Measurements from ENCODE around the gene PCDH9.

Gene PCDH9

GRCh38 chr13:66430728-66431127, 799.4 kb downstream of the PCDH9 start:
- Histone ChIP-seq H3K4me2 (ENCODE audit: low read length) (no peak overlapping the region), H4K20me1 (ENCODE audit: insufficient read depth, low read length) (no peaks in the 10 kb centered on the region), H3K79me2 (ENCODE audit: insufficient read depth, low read length) (no peaks in the 10 kb centered on the region), H3K9ac (ENCODE audit: low read length) (no peak overlapping the region), H3K27me3 (ENCODE audit: insufficient read depth, low read length) (no peaks in the 10 kb centered on the region), H3K9me3 (ENCODE audit: low read length) (no peaks in the 10 kb centered on the region), H3K27ac (ENCODE audit: low read depth, low read length, poor library complexity, severe bottlenecking) (no peak overlapping the region), H3F3A (ENCODE audit: insufficient read depth, low read length) (no peaks in the 10 kb centered on the region), H2AFZ (ENCODE audit: low read length) (no peak overlapping the region), H3K9me2 (ENCODE audit: low read depth, low read length) (no peaks in the 10 kb centered on the region), H3K36me3 (ENCODE audit: insufficient read depth, low read length) (no peaks in the 10 kb centered on the region), H3K4me1 (ENCODE audit: insufficient read depth, low read length, severe bottlenecking) (peaks cover 12% of the 10 kb centered on the region), H3K4me3 (ENCODE audit: low read depth, low read length, poor library complexity, severe bottlenecking) (no peak overlapping the region)
- TF ChIP-seq EZH2 (IDR thresholded peaks at IDR 0.05; ENCODE audit: borderline replicate concordance, low read length) (no peak), CTCF (IDR thresholded peaks at IDR 0.05; ENCODE audit: low read length) (no peak)

GRCh38 chr13:66430269-66430668, 799.9 kb downstream of the PCDH9 start:
- Histone ChIP-seq H3K79me2 (ENCODE audit: insufficient read depth, low read length) (no peaks in the 10 kb centered on the region), H3K9ac (ENCODE audit: low read length) (no peak overlapping the region), H3K4me3 (ENCODE audit: low read depth, low read length, poor library complexity, severe bottlenecking) (no peak overlapping the region), H3K4me1 (ENCODE audit: insufficient read depth, low read length, severe bottlenecking) (peaks cover 16% of the 10 kb centered on the region), H3K36me3 (ENCODE audit: insufficient read depth, low read length) (no peaks in the 10 kb centered on the region), H3K9me3 (ENCODE audit: low read length) (no peaks in the 10 kb centered on the region), H3K4me2 (ENCODE audit: low read length) (no peak overlapping the region), H3K9me2 (ENCODE audit: low read depth, low read length) (no peaks in the 10 kb centered on the region), H4K20me1 (ENCODE audit: insufficient read depth, low read length) (no peaks in the 10 kb centered on the region), H3K27ac (ENCODE audit: low read depth, low read length, poor library complexity, severe bottlenecking) (no peak overlapping the region), H3K27me3 (ENCODE audit: insufficient read depth, low read length) (no peaks in the 10 kb centered on the region), H3F3A (ENCODE audit: insufficient read depth, low read length) (no peaks in the 10 kb centered on the region), H2AFZ (ENCODE audit: low read length) (peak overlapping the region; percentile 51; the same call in 1 of the 2 replicates)
- TF ChIP-seq EZH2 (IDR thresholded peaks at IDR 0.05; ENCODE audit: borderline replicate concordance, low read length): no peak
- no peak for TF ChIP-seq CTCF (IDR thresholded peaks at IDR 0.05; ENCODE audit: low read length)

- Histone ChIP-seq H3K9me2 (ENCODE audit: low read depth, low read length) (no peaks in the 10 kb centered on the region), H3K9me3 (ENCODE audit: low read length) (no peaks in the 10 kb centered on the region), H3K9ac (ENCODE audit: low read length) (no peak overlapping the region), H3K4me3 (ENCODE audit: low read depth, low read length, poor library complexity, severe bottlenecking) (no peak overlapping the region), H3K27me3 (ENCODE audit: insufficient read depth, low read length) (no peaks in the 10 kb centered on the region), H2AFZ (ENCODE audit: low read length) (peak overlapping the region; percentile 51), H3K79me2 (ENCODE audit: insufficient read depth, low read length) (no peaks in the 10 kb centered on the region), H3K36me3 (ENCODE audit: insufficient read depth, low read length) (no peaks in the 10 kb centered on the region), H3K4me1 (ENCODE audit: insufficient read depth, low read length, severe bottlenecking) (peaks cover 23% of the 10 kb centered on the region), H3K27ac (ENCODE audit: low read depth, low read length, poor library complexity, severe bottlenecking) (no peak overlapping the region), H4K20me1 (ENCODE audit: insufficient read depth, low read length) (no peaks in the 10 kb centered on the region), H3F3A (ENCODE audit: insufficient read depth, low read length) (no peaks in the 10 kb centered on the region), H3K4me2 (ENCODE audit: low read length) (no peak overlapping the region)
- no peak for TF ChIP-seq CTCF (IDR thresholded peaks at IDR 0.05; ENCODE audit: low read length)
- no peak for TF ChIP-seq EZH2 (IDR thresholded peaks at IDR 0.05; ENCODE audit: borderline replicate concordance, low read length)
These were observed 801.0 kb downstream of the PCDH9 start for GRCh38 chr13:66429156-66429555.

Data from OCI-LY1 (cell line).